Ishikawa (cell line): ENCODE measurements around the gene ZAP70.

Source experiments
- CEBPB ChIP-seq: IDR thresholded peaks from 2 replicates; pipeline ENCODE4 v1.6.1; 2012
- EGR1 ChIP-seq: IDR thresholded peaks from 2 replicates; pipeline ENCODE4 v1.6.1; 2012
- EP300 ChIP-seq: IDR thresholded peaks from 2 replicates; pipeline ENCODE4 v1.6.1; 2012; ENCODE audit warnings: borderline replicate concordance
- FOXM1 ChIP-seq: IDR thresholded peaks from 2 replicates; pipeline ENCODE4 v1.6.1; 2012; ENCODE audit warnings: low read depth, borderline replicate concordance
- MAX ChIP-seq: IDR thresholded peaks from 2 replicates; pipeline ENCODE4 v1.6.1; 2012
- NFIC ChIP-seq: IDR thresholded peaks from 2 replicates; pipeline ENCODE4 v1.6.1; 2012
- TAF1 ChIP-seq: IDR thresholded peaks from 2 replicates; pipeline ENCODE4 v1.6.1; 2012; ENCODE audit warnings: low read depth, mild to moderate bottlenecking
- TCF12 ChIP-seq: IDR thresholded peaks from 2 replicates; pipeline ENCODE4 v1.6.1; 2012; ENCODE audit warnings: low read depth
- TEAD4 ChIP-seq: IDR thresholded peaks from 2 replicates; pipeline ENCODE4 v1.6.1; 2012
- YY1 ChIP-seq: IDR thresholded peaks from 2 replicates; pipeline ENCODE4 v1.6.1; 2012; ENCODE audit warnings: low read depth
- ZBTB7A ChIP-seq: IDR thresholded peaks from 2 replicates; pipeline ENCODE4 v1.6.1; 2012; ENCODE audit warnings: low read depth
- TF ChIP-seq, protein P1 (sequence below): IDR thresholded peaks from 2 replicates; pipeline ENCODE4 v1.6.1; 2012; ENCODE audit warnings: low read depth, mild to moderate bottlenecking
- TF ChIP-seq, protein P2 (sequence below): IDR thresholded peaks from 2 replicates; pipeline ENCODE4 v1.6.1; 2012

- TF ChIP-seq, protein P1, sequence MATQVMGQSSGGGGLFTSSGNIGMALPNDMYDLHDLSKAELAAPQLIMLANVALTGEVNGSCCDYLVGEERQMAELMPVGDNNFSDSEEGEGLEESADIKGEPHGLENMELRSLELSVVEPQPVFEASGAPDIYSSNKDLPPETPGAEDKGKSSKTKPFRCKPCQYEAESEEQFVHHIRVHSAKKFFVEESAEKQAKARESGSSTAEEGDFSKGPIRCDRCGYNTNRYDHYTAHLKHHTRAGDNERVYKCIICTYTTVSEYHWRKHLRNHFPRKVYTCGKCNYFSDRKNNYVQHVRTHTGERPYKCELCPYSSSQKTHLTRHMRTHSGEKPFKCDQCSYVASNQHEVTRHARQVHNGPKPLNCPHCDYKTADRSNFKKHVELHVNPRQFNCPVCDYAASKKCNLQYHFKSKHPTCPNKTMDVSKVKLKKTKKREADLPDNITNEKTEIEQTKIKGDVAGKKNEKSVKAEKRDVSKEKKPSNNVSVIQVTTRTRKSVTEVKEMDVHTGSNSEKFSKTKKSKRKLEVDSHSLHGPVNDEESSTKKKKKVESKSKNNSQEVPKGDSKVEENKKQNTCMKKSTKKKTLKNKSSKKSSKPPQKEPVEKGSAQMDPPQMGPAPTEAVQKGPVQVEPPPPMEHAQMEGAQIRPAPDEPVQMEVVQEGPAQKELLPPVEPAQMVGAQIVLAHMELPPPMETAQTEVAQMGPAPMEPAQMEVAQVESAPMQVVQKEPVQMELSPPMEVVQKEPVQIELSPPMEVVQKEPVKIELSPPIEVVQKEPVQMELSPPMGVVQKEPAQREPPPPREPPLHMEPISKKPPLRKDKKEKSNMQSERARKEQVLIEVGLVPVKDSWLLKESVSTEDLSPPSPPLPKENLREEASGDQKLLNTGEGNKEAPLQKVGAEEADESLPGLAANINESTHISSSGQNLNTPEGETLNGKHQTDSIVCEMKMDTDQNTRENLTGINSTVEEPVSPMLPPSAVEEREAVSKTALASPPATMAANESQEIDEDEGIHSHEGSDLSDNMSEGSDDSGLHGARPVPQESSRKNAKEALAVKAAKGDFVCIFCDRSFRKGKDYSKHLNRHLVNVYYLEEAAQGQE: no peak
- no peak for TF ChIP-seq EP300
- no peak for TF ChIP-seq EGR1
- TF ChIP-seq MAX: no peak
- TF ChIP-seq NFIC: no peak
- TF ChIP-seq YY1: no peak
- TF ChIP-seq TAF1: no peak
- TF ChIP-seq, protein P2, sequence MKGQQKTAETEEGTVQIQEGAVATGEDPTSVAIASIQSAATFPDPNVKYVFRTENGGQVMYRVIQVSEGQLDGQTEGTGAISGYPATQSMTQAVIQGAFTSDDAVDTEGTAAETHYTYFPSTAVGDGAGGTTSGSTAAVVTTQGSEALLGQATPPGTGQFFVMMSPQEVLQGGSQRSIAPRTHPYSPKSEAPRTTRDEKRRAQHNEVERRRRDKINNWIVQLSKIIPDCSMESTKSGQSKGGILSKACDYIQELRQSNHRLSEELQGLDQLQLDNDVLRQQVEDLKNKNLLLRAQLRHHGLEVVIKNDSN: no peak
- no peak for TF ChIP-seq TCF12
- TF ChIP-seq FOXM1: no peak
- TF ChIP-seq CEBPB: no peak
- no peak for TF ChIP-seq ZBTB7A
- no peak for TF ChIP-seq TEAD4
Observed at GRCh38 chr2:97769308-97769707, 55.9 kb downstream of the ZAP70 start.
